ENCODE measurements around the gene BBX. TPM values are rescaled to one million over a fixed set of nuclear protein-coding genes. Genes with fewer than 3 reads are reported as not detected.
"Not testable (repeated sequence)": the region's sequence is repeated elsewhere in the genome, so short reads cannot be mapped to it uniquely, and the experiment has no call there.

BBX gene
- total RNA-seq, 1 donor from 2014 or later = 77.5 TPM

GRCh38 chr3:107562969-107563529 lies 40.3 kb downstream of the BBX start:
- Mint-ChIP-seq H3K27ac (peak overlapping the region; percentile 46), H3K4me1 (peaks cover 40% of the 10 kb centered on the region), H3K27me3 (no peaks in the 10 kb centered on the region), H3K4me3 (no peak overlapping the region), H3K9me3 (no peaks in the 10 kb centered on the region), H3K36me3 (ENCODE audit: low read depth) (peaks cover 6% of the 10 kb centered on the region)
- intact Hi-C loops (cut with micrococcal nuclease) = loop anchor here (5.0 kb wide), 1 partner anchor 301 kb away; no protein-coding TSS in a partner anchor
- ChIA-PET CTCF (interaction anchor here (0.7 kb wide), 1 partner anchor 38 kb away, joined by 3 read pairs; no protein-coding TSS in a partner anchor), POLR2A (no interaction called here)
- TF ChIP-seq CTCF (IDR thresholded peaks at IDR 0.05) = no peak
- DNase-seq = no peak
- ATAC-seq (ENCODE audit: low read depth) = no peak

- intact Hi-C loops (cut with micrococcal nuclease); ATAC-seq (ENCODE audit: low read depth); H3K9me3 Mint-ChIP-seq; DNase-seq; H3K36me3 Mint-ChIP-seq (ENCODE audit: low read depth); H3K4me3 Mint-ChIP-seq; H3K27me3 Mint-ChIP-seq; CTCF ChIA-PET; H3K27ac Mint-ChIP-seq; POLR2A ChIA-PET: not testable (repeated sequence)
- peaks cover 28% of the 10 kb centered on the region for H3K4me1 Mint-ChIP-seq
Measured at GRCh38 chr3:107565244-107565643, 42.5 kb downstream of the BBX start.

- H3K4me3 Mint-ChIP-seq; CTCF ChIA-PET; H3K9me3 Mint-ChIP-seq; POLR2A ChIA-PET; DNase-seq; H3K36me3 Mint-ChIP-seq (ENCODE audit: low read depth); ATAC-seq (ENCODE audit: low read depth); H3K27me3 Mint-ChIP-seq: not testable (repeated sequence)
- Mint-ChIP-seq H3K27ac (peak overlapping the region; percentile 42), H3K4me1 (peaks cover 13% of the 10 kb centered on the region)
- intact Hi-C loops (cut with micrococcal nuclease) = loop anchor here (10.0 kb wide), 1 partner anchor 904 kb away; no protein-coding TSS in a partner anchor
Measured at GRCh38 chr3:107571089-107571488, 48.3 kb downstream of the BBX start.

- H3K36me3 Mint-ChIP-seq (ENCODE audit: low read depth); ATAC-seq (ENCODE audit: low read depth); H3K27ac Mint-ChIP-seq; H3K4me3 Mint-ChIP-seq; CTCF ChIA-PET; H3K27me3 Mint-ChIP-seq; DNase-seq; H3K9me3 Mint-ChIP-seq; POLR2A ChIA-PET: not testable (repeated sequence)
- intact Hi-C loops (cut with micrococcal nuclease) = loop anchor here (10.0 kb wide), 1 partner anchor 903 kb away; no protein-coding TSS in a partner anchor
- peaks cover 10% of the 10 kb centered on the region for H3K4me1 Mint-ChIP-seq
Measured at GRCh38 chr3:107571492-107571891, 48.7 kb downstream of the BBX start.

GRCh38 chr3:107574650-107575049 lies 51.9 kb downstream of the BBX start:
- Mint-ChIP-seq H3K9me3 (no peaks in the 10 kb centered on the region), H3K4me1 (peaks cover 16% of the 10 kb centered on the region), H3K27me3 (no peaks in the 10 kb centered on the region), H3K27ac (no peak overlapping the region), H3K36me3 (ENCODE audit: low read depth) (peaks cover 23% of the 10 kb centered on the region), H3K4me3 (no peak overlapping the region)
- no peak for ATAC-seq (ENCODE audit: low read depth)
- POLR2A ChIA-PET = no interaction called here
- intact Hi-C loops (cut with micrococcal nuclease) = loop anchor here (1.0 to 10.0 kb wide), 3 partner anchors 167 to 900 kb away; no protein-coding TSS in a partner anchor
- CTCF ChIA-PET = interaction anchor here (1.0 to 2.6 kb wide), 7 partner anchors 14 to 353 kb away, joined by 3 to 13 read pairs (median 4); no protein-coding TSS in a partner anchor
- TF ChIP-seq CTCF (IDR thresholded peaks at IDR 0.05) = no peak
- no peak for DNase-seq

GRCh38 chr3:107578091-107578490 lies 55.3 kb downstream of the BBX start:
- ATAC-seq (ENCODE audit: low read depth) (no peak), DNase-seq (no peak)
- no peak for TF ChIP-seq CTCF (IDR thresholded peaks at IDR 0.05)
- Mint-ChIP-seq H3K27me3 (no peaks in the 10 kb centered on the region), H3K36me3 (ENCODE audit: low read depth) (peaks cover 19% of the 10 kb centered on the region), H3K27ac (peak overlapping the region; percentile 50), H3K9me3 (no peaks in the 10 kb centered on the region), H3K4me3 (no peak overlapping the region), H3K4me1 (peaks cover 20% of the 10 kb centered on the region)
- POLR2A ChIA-PET = no interaction called here
- CTCF ChIA-PET = interaction anchor here (0.9 to 1.0 kb wide), 2 partner anchors 22 to 307 kb away, joined by 3 to 5 read pairs; no protein-coding TSS in a partner anchor
- intact Hi-C loops (cut with micrococcal nuclease) = loop anchor here (10.0 kb wide), 1 partner anchor 897 kb away; no protein-coding TSS in a partner anchor

Data from activated B cell treated with CpG ODN at 0.5 μM for 24 hours (primary cell).